ENCODE results near the gene OR52K2.

The OR52K2 gene

GRCh38 chr11:4441515-4441914 lies 7.6 kb upstream of the OR52K2 start:
- Histone ChIP-seq H2AFZ (ENCODE audit: low read depth, low read length, severe bottlenecking) (no peak overlapping the region), H3K27me3 (ENCODE audit: low read length) (no peaks in the 10 kb centered on the region), H3F3A (ENCODE audit: insufficient read depth) (no peaks in the 10 kb centered on the region), H3K36me3 (ENCODE audit: low read length) (no peaks in the 10 kb centered on the region), H3K9ac (ENCODE audit: low read length) (no peak overlapping the region), H3K79me2 (ENCODE audit: insufficient read depth, low read length) (no peaks in the 10 kb centered on the region), H4K20me1 (ENCODE audit: low read depth, low read length) (no peaks in the 10 kb centered on the region), H3K4me2 (ENCODE audit: low read depth, low read length, poor library complexity, severe bottlenecking) (no peak overlapping the region), H3K4me3 (ENCODE audit: insufficient read depth, low read length, poor library complexity, severe bottlenecking) (no peak overlapping the region), H3K9me3 (ENCODE audit: insufficient read depth, low read length) (no peaks in the 10 kb centered on the region), H3K27ac (ENCODE audit: low read depth, low read length) (no peak overlapping the region), H3K9me2 (replicated peaks; ENCODE audit: insufficient read depth, low read length) (no peaks in the 10 kb centered on the region)
- no peak for TF ChIP-seq EZH2phosphoT487 (conservative IDR thresholded peaks at IDR 0.05; ENCODE audit: low read length)
- TF ChIP-seq, protein P1, sequence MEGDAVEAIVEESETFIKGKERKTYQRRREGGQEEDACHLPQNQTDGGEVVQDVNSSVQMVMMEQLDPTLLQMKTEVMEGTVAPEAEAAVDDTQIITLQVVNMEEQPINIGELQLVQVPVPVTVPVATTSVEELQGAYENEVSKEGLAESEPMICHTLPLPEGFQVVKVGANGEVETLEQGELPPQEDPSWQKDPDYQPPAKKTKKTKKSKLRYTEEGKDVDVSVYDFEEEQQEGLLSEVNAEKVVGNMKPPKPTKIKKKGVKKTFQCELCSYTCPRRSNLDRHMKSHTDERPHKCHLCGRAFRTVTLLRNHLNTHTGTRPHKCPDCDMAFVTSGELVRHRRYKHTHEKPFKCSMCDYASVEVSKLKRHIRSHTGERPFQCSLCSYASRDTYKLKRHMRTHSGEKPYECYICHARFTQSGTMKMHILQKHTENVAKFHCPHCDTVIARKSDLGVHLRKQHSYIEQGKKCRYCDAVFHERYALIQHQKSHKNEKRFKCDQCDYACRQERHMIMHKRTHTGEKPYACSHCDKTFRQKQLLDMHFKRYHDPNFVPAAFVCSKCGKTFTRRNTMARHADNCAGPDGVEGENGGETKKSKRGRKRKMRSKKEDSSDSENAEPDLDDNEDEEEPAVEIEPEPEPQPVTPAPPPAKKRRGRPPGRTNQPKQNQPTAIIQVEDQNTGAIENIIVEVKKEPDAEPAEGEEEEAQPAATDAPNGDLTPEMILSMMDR (IDR thresholded peaks at IDR 0.05; ENCODE audit: insufficient read depth, low read length, poor library complexity, severe bottlenecking): no peak

DNA sequence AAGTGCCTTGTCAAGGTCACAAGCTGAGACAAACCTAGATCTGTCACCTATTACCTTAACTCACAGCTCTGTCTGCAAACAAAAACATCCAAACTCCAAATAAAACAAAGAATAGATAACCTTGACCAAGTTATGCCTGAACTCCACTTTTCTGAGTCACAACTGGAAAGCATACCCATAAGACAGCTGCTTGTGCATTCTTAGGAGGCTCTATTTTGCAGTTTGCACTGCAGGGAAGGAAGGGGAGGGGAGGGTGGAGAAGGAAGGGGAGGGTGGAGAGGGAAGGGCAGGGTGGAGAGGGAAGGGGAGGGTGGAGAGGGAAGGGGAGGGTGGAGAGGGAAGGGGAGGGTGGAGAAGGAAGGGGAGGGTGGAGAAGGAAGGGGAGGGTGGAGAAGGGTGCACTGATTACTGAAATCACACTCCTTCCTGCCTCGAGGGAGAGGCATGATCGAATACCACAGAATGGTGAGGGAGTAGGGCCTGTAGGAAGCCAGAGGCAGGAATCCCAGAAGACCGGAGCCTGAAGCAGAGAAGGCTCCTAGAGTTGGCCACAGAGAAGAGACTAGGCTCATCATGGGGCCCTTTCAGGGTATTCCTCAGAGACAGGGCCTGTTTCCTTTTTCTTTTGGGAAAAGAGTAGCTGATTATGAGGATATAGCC lies 5.7 kb upstream of the OR52K2 start:
- no peaks in the 10 kb centered on the region for H3F3A ChIP-seq (ENCODE audit: insufficient read depth)
- no peaks in the 10 kb centered on the region for H3K36me3 ChIP-seq (ENCODE audit: low read length)
- no peaks in the 10 kb centered on the region for H3K9me2 ChIP-seq (replicated peaks; ENCODE audit: insufficient read depth, low read length)
- H3K79me2 ChIP-seq (ENCODE audit: insufficient read depth, low read length): no peaks in the 10 kb centered on the region
- H2AFZ ChIP-seq (ENCODE audit: low read depth, low read length, severe bottlenecking): no peak overlapping the region
- H3K27ac ChIP-seq (ENCODE audit: low read depth, low read length): no peak overlapping the region
- no peak overlapping the region for H3K4me3 ChIP-seq (ENCODE audit: insufficient read depth, low read length, poor library complexity, severe bottlenecking)
- H3K9ac ChIP-seq (ENCODE audit: low read length): no peak overlapping the region
- TF ChIP-seq, protein P1 (IDR thresholded peaks at IDR 0.05; ENCODE audit: insufficient read depth, low read length, poor library complexity, severe bottlenecking): no peak
- TF ChIP-seq EZH2phosphoT487 (conservative IDR thresholded peaks at IDR 0.05; ENCODE audit: low read length): no peak
- no peaks in the 10 kb centered on the region for H3K9me3 ChIP-seq (ENCODE audit: insufficient read depth, low read length)
- no peak overlapping the region for H3K4me2 ChIP-seq (ENCODE audit: low read depth, low read length, poor library complexity, severe bottlenecking)
- no peaks in the 10 kb centered on the region for H4K20me1 ChIP-seq (ENCODE audit: low read depth, low read length)
- no peaks in the 10 kb centered on the region for H3K27me3 ChIP-seq (ENCODE audit: low read length)

- H3K9me2 ChIP-seq (replicated peaks; ENCODE audit: insufficient read depth, low read length): no peaks in the 10 kb centered on the region
- no peaks in the 10 kb centered on the region for H3K9me3 ChIP-seq (ENCODE audit: insufficient read depth, low read length)
- no peak overlapping the region for H3K27ac ChIP-seq (ENCODE audit: low read depth, low read length)
- no peak overlapping the region for H3K4me2 ChIP-seq (ENCODE audit: low read depth, low read length, poor library complexity, severe bottlenecking)
- no peaks in the 10 kb centered on the region for H3F3A ChIP-seq (ENCODE audit: insufficient read depth)
- no peaks in the 10 kb centered on the region for H4K20me1 ChIP-seq (ENCODE audit: low read depth, low read length)
- H3K27me3 ChIP-seq (ENCODE audit: low read length): no peaks in the 10 kb centered on the region
- H3K79me2 ChIP-seq (ENCODE audit: insufficient read depth, low read length): no peaks in the 10 kb centered on the region
- H3K9ac ChIP-seq (ENCODE audit: low read length): no peak overlapping the region
- no peak overlapping the region for H2AFZ ChIP-seq (ENCODE audit: low read depth, low read length, severe bottlenecking)
- no peaks in the 10 kb centered on the region for H3K36me3 ChIP-seq (ENCODE audit: low read length)
- no peak overlapping the region for H3K4me3 ChIP-seq (ENCODE audit: insufficient read depth, low read length, poor library complexity, severe bottlenecking)
- TF ChIP-seq, protein P1 (IDR thresholded peaks at IDR 0.05; ENCODE audit: insufficient read depth, low read length, poor library complexity, severe bottlenecking): no peak
- no peak for TF ChIP-seq EZH2phosphoT487 (conservative IDR thresholded peaks at IDR 0.05; ENCODE audit: low read length)
Measured at GRCh38 chr11:4453118-4453517, 4.0 kb downstream of the OR52K2 start.
